Measurements from ENCODE around the gene RSPH6A. TPM values are rescaled to one million over a fixed set of nuclear protein-coding genes. Genes with fewer than 3 reads are reported as not detected.

Gene RSPH6A
- polyA plus RNA-seq, 3 donors: not detected

- Mint-ChIP-seq H3K36me3 (peaks cover 65 to 91% of the 10 kb centered on the region in 2 donors), H3K27me3 (ENCODE audit: low read depth in 3 of 3) (peaks cover 0 to 3% (median 0%) of the 10 kb centered on the region in 3 donors), H3K4me3 (no peak overlapping the region), H3K4me1 (no peaks in the 10 kb centered on the region), H3K9me3 (no peaks in the 10 kb centered on the region), H3K27ac (peak overlapping the region in 1 of 7 donors; percentile 51)
- intact Hi-C loops (cut with micrococcal nuclease): no loop called here
- no peaks in the 10 kb centered on the region for H3K4me1 ChIP-seq (ENCODE audit: control insufficient read depth in 1 of 2, insufficient read depth in 2 of 2, low read length in 2 of 2)
- H2AFZ ChIP-seq (ENCODE audit: insufficient read depth, low read depth, low read length, poor library complexity, severe bottlenecking): no peak overlapping the region
- H3K36me3 ChIP-seq (replicated peaks in 1 of 2; ENCODE audit: control insufficient read depth in 1 of 2, insufficient read depth in 2 of 2, low read length in 2 of 2): peaks cover 72 to 93% of the 10 kb centered on the region in 2 donors
- DNase-seq: no peak
- no peak for TF ChIP-seq CTCF (IDR thresholded peaks at IDR 0.05)
- H3K9ac ChIP-seq (ENCODE audit: insufficient read depth, low read length, poor library complexity, severe bottlenecking): no peak overlapping the region
- no peak overlapping the region for H3K4me2 ChIP-seq (replicated peaks; ENCODE audit: extremely low read depth, low read length, poor library complexity, severe bottlenecking)
- peaks cover 23% of the 10 kb centered on the region for H3K79me2 ChIP-seq (ENCODE audit: insufficient read depth, low read length)
- 97% methylated on average over 6 of the region's 7 CpGs for whole genome bisulfite sequencing (ENCODE audit: insufficient coverage)
- no peaks in the 10 kb centered on the region for H3K9me3 ChIP-seq (replicated peaks in 1 of 2; ENCODE audit: control insufficient read depth in 1 of 2, insufficient read depth in 1 of 2, low read length in 2 of 2)
- peaks cover 74% of the 10 kb centered on the region for H4K20me1 ChIP-seq (ENCODE audit: insufficient read depth, low read length)
- no peak overlapping the region for H3K4me3 ChIP-seq (replicated peaks in 1 of 3; ENCODE audit: low read depth in 2 of 3, low read length in 3 of 3)
- no peaks in the 10 kb centered on the region for H3K27me3 ChIP-seq (ENCODE audit: control insufficient read depth in 2 of 2, insufficient read depth in 2 of 2, low read length in 2 of 2)
- H3K27ac ChIP-seq (ENCODE audit: low read depth in 1 of 2, low read length in 2 of 2): no peak overlapping the region
Observed at GRCh38 chr19:45852983-45853382, 37.9 kb upstream of the RSPH6A start.

- H3K27me3 Mint-ChIP-seq (ENCODE audit: low read depth in 3 of 3): peaks cover 0 to 3% (median 0%) of the 10 kb centered on the region in 3 donors
- Histone ChIP-seq H3K79me2 (ENCODE audit: insufficient read depth, low read length) (peaks cover 20% of the 10 kb centered on the region), H3K36me3 (replicated peaks in 1 of 2; ENCODE audit: control insufficient read depth in 1 of 2, insufficient read depth in 2 of 2, low read length in 2 of 2) (peaks cover 78 to 98% of the 10 kb centered on the region in 2 donors), H3K4me2 (replicated peaks; ENCODE audit: extremely low read depth, low read length, poor library complexity, severe bottlenecking) (no peak overlapping the region), H3K9me3 (replicated peaks in 1 of 2; ENCODE audit: control insufficient read depth in 1 of 2, insufficient read depth in 1 of 2, low read length in 2 of 2) (no peaks in the 10 kb centered on the region), H3K27me3 (ENCODE audit: control insufficient read depth in 2 of 2, insufficient read depth in 2 of 2, low read length in 2 of 2) (no peaks in the 10 kb centered on the region), H3K4me3 (replicated peaks in 1 of 3; ENCODE audit: low read depth in 2 of 3, low read length in 3 of 3) (no peak overlapping the region), H2AFZ (ENCODE audit: insufficient read depth, low read depth, low read length, poor library complexity, severe bottlenecking) (no peak overlapping the region), H4K20me1 (ENCODE audit: insufficient read depth, low read length) (peaks cover 76% of the 10 kb centered on the region), H3K27ac (ENCODE audit: low read depth in 1 of 2, low read length in 2 of 2) (no peak overlapping the region), H3K9ac (ENCODE audit: insufficient read depth, low read length, poor library complexity, severe bottlenecking) (no peak overlapping the region), H3K4me1 (ENCODE audit: control insufficient read depth in 1 of 2, insufficient read depth in 2 of 2, low read length in 2 of 2) (no peaks in the 10 kb centered on the region)
- no peak for DNase-seq
- H3K27ac Mint-ChIP-seq: peak overlapping the region in 2 of 7 donors; percentile 2 to 79
- H3K36me3 Mint-ChIP-seq: peaks cover 72 to 94% of the 10 kb centered on the region in 2 donors
- H3K4me1 Mint-ChIP-seq: no peaks in the 10 kb centered on the region
- intact Hi-C loops (cut with micrococcal nuclease): no loop called here
- no peak for TF ChIP-seq CTCF (IDR thresholded peaks at IDR 0.05)
- no peak overlapping the region for H3K4me3 Mint-ChIP-seq
- no peaks in the 10 kb centered on the region for H3K9me3 Mint-ChIP-seq
- 100% methylated on average over 5 of the region's 10 CpGs for WGBS (ENCODE audit: insufficient coverage)
Observed at GRCh38 chr19:45852145-45852750, 37.1 kb upstream of the RSPH6A start.
